Thymus (tissue), 11 donors: ENCODE results near the gene CROT. TPM values are rescaled to one million over a fixed set of nuclear protein-coding genes. Genes with fewer than 3 reads are reported as not detected.

Experiments
- DNase-seq, 9 donors: peaks; one replicate each; pipeline ENCODE4 v3.0.0-alpha.2; 2013; ENCODE audit warnings: low spot score in 9 of 9, low read depth in 6 of 9, missing footprints in 1 of 9
- H3K27ac ChIP-seq, 2 donors: one replicate each; pipeline ENCODE4 v1.5.1; 2013; ENCODE audit warnings: control low read depth in 1 of 2, low read depth in 1 of 2, low read length in 1 of 2, mild to moderate bottlenecking in 1 of 2, moderate library complexity in 1 of 2
- H3K27me3 ChIP-seq, 2 donors: one replicate each; pipeline ENCODE4 v1.5.1; 2013; ENCODE audit warnings: low read length in 1 of 2; ENCODE audit not compliant: control insufficient read depth in 2 of 2, insufficient read depth in 1 of 2
- H3K36me3 ChIP-seq, 2 donors: one replicate each; pipeline ENCODE4 v1.5.1; 2013; ENCODE audit warnings: low read length in 1 of 2, mild to moderate bottlenecking in 1 of 2, moderate library complexity in 1 of 2; ENCODE audit not compliant: control insufficient read depth in 2 of 2, insufficient read depth in 2 of 2
- H3K4me1 ChIP-seq, 2 donors: one replicate each; pipeline ENCODE4 v1.5.1; 2013; ENCODE audit warnings: low read length in 2 of 2; ENCODE audit not compliant: control insufficient read depth in 2 of 2, insufficient read depth in 2 of 2
- H3K4me3 ChIP-seq, 2 donors: one replicate each; pipeline ENCODE4 v1.5.1; 2013; ENCODE audit warnings: low read length in 2 of 2, control low read depth in 1 of 2, mild to moderate bottlenecking in 1 of 2
- H3K9me3 ChIP-seq, 2 donors: one replicate each; pipeline ENCODE4 v1.5.1; 2013; ENCODE audit warnings: low read length in 1 of 2, mild to moderate bottlenecking in 1 of 2; ENCODE audit not compliant: control insufficient read depth in 2 of 2, insufficient read depth in 1 of 2
- WGBS: extraction: QIAGEN DNeasy Blood & Tissue Kit; methylation state at CpG from one replicate; pipeline ENCODE4 v1.1.7; 2013; 5-methylcytosine and 5-hydroxymethylcytosine counted together
- polyA plus RNA-seq: library from polyadenylated mRNA; stranded (reverse); fragments of 200-250 nt; gene quantifications from one replicate; pipeline ENCODE4 v1.2.3, GENCODE V29; 2013
- total RNA-seq: library from RNA; stranded (reverse); fragments of 120-200 nt; gene quantifications from one replicate; pipeline ENCODE4 v1.2.4, GENCODE V29; 2013
- donor health status: healthy.

Gene CROT
- total and polyA plus RNA-seq, 2 donors, result 6.8 to 17.0 TPM

DNA sequence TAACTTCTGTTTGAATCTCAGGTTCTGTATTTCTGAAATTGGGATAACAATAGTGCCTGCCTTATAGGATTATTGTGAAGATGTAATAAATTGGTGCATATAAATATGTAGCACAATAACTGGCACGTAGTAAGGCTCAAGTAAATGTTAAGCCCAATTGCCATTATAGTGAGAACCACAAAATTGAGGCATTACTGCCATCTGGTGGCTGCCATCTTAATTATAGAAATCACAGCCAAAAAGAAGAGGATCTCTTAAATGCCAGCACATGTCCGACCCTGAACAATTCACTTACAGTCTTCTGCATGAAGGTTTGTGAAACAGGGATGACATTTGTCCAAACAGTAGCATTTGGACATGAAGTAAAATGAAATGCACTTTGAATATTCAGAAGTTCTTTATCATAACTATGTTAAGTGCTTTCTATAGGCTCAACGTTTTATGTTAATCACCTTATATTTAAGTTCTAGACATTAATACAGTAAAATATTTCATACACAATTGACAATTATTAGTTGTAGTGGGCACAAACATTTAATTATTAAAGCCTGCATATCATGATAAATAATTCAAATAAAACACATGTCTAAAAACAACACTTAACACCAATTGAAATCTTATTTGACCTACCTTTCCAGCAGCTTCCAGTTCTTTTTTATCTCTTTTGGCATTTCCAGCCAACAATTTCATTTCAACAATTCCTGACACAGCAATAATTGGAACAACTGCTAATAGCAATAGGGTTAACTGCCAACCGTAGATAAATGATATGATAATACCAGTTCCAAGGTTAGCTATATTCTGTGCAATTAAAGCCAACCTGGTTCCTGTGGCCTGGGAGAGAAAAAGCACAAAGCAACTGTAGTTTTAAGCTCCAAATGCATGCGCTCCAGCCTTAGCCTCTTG is 71.5 kb downstream of the CROT start:
- 64% methylated on average over 5 of the region's 5 CpGs for WGBS
- DNase-seq, result peak; percentile 18 to 80 (median 57)
- H3K27ac ChIP-seq, result no peak overlapping the region
- H3K9me3 ChIP-seq, result no peaks in the 10 kb centered on the region
- H3K4me1 ChIP-seq, result no peaks in the 10 kb centered on the region
- no peak overlapping the region for H3K4me3 ChIP-seq
- no peaks in the 10 kb centered on the region for H3K27me3 ChIP-seq
- H3K36me3 ChIP-seq, result no peaks in the 10 kb centered on the region

DNA sequence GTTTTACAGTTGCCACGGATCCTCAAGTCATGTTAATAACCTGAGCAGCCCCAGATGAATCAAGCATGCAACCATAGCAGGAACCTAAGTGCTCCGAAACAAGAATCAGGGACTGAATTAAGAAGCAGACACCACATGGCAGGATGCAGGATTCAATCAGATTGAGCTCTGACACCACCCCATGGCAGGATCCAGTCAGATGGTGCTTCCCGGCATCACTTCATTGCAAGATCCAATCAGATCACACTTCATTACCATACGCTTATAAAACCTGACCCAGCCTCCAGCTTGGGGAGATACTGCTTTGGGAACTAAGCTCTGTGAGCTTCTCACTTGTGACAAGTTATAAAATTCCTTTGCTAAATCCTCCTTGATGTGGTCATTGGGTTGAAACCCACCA is 74.7 kb downstream of the CROT start:
- 93% methylated on average over 4 of the region's 4 CpGs for WGBS
- Histone ChIP-seq H3K4me3 (no peak overlapping the region), H3K9me3 (no peaks in the 10 kb centered on the region), H3K27ac (no peak overlapping the region), H3K4me1 (no peaks in the 10 kb centered on the region), H3K36me3 (no peaks in the 10 kb centered on the region), H3K27me3 (no peaks in the 10 kb centered on the region)
- no peak for DNase-seq

DNA sequence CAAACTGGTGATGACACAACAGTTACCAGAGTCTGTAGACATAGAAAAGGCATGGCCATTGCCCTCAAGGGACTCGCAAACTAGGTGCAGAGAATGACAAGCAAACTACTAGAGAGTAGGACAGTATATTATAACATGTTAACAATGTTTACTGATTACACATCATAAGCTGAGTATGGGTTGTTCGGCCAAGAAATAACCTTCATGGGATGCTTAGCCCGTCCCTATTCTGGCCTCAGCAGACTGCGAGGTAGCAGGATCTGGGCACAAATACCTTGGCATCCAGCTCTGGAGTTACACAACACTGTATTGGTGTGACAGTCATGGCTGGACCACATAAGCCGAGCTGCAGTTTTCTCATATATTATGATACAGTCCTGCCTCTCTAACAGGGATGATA is 78.6 kb downstream of the CROT start:
- Histone ChIP-seq H3K4me3 (no peak overlapping the region), H3K27me3 (no peaks in the 10 kb centered on the region), H3K4me1 (no peaks in the 10 kb centered on the region), H3K9me3 (no peaks in the 10 kb centered on the region), H3K36me3 (no peaks in the 10 kb centered on the region), H3K27ac (no peak overlapping the region)
- DNase-seq, result no peak
- 95% methylated on average over 5 of the region's 5 CpGs for WGBS

DNA sequence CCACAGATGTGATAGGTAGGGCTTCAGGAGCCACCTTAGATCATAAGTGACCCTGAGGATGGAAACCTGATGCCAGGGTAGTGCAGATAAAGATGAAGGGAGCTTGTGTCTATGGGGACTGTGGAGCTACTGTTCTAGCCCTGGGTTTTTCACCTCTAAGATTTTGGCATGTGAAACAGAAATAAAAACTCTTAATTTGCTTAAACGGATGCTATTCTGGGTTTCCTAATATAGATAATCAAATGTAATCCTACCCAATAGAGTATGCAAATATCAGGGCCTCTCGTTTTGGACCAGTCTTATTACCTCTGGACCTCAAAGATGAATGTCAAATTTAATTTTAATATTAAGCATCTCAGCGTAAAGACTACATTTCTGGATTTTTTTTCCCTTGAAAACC is 80.7 kb downstream of the CROT start:
- no peak for DNase-seq
- no peaks in the 10 kb centered on the region for H3K36me3 ChIP-seq
- 89% methylated on average over 3 of the region's 3 CpGs for WGBS

DNA sequence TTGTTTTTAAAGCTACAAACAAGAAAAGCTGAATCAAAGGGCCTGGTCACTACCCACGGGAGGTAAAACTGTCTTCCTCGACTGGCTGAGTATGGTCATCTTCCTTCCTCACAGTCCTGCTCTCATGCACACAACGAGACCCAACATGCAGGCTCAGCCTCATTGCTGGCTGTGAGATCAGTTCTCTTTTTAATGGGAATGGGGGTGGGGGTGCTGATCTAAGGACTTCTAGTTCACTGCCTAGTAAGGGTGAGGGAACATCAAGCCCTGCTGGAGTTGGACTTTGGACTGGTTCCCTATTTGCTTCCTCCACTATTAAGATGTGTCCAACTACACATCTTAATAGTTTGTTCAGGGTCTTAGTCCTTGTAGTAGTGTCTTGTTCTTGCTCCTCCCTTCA is 81.8 kb downstream of the CROT start:
- H3K27me3 ChIP-seq, result no peaks in the 10 kb centered on the region
- WGBS, result 92% methylated on average over 3 of the region's 3 CpGs
- DNase-seq, result no peak

More for the DNA sequence above, 80.7 kb downstream of the CROT start:
- no peaks in the 10 kb centered on the region for H3K9me3 ChIP-seq
- no peak overlapping the region for H3K27ac ChIP-seq
- H3K4me1 ChIP-seq, result no peaks in the 10 kb centered on the region
- H3K4me3 ChIP-seq, result no peak overlapping the region
- H3K27me3 ChIP-seq, result no peaks in the 10 kb centered on the region

DNA sequence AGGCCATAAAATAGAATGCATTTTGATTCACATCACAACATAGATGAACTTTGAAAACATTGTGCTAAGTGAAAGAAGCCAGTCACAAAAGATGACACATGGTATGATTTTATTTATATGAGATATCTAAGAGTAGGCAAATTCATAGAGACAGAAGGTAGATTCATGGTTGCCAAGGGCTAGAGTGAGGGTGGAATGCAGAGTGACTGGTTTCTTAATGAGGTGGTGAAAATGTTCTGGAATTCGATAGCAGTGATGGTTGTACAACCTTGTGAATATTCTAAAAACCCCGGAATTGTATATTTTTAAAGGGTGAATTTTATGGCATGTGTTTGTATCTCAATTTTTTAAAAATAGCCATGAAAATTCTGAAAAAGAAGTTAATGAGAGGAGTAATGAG is 87.1 kb downstream of the CROT start:
- no peaks in the 10 kb centered on the region for H3K4me1 ChIP-seq
- no peak for DNase-seq
- no peak overlapping the region for H3K4me3 ChIP-seq
- no peak overlapping the region for H3K27ac ChIP-seq
- H3K36me3 ChIP-seq, result no peaks in the 10 kb centered on the region
- H3K27me3 ChIP-seq, result no peaks in the 10 kb centered on the region
- no peaks in the 10 kb centered on the region for H3K9me3 ChIP-seq
- 99% methylated on average over 2 of the region's 2 CpGs for WGBS

More for the DNA sequence above, 81.8 kb downstream of the CROT start:
- H3K9me3 ChIP-seq, result no peaks in the 10 kb centered on the region
- no peaks in the 10 kb centered on the region for H3K36me3 ChIP-seq
- no peak overlapping the region for H3K4me3 ChIP-seq
- no peak overlapping the region for H3K27ac ChIP-seq
- H3K4me1 ChIP-seq, result no peaks in the 10 kb centered on the region

DNA sequence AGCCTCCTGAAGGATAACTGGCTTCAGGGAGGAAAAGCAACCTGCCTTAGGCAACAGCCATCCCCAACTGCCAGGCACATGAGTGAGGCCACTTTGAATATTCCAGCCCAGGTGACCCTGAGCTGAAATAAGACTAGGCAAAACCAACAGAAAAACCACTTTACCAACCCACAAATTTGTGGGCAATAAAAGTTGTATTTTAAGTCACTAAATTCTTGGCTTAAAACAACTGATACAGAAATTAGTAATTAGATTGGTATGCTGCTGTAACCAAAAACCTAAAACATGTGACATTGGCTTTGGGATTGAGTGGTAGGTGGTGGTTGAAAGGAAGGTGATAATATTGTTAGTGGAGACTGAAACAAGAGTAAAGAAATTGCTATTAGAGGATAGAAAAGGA is 90.1 kb downstream of the CROT start:
- H3K27me3 ChIP-seq, result no peaks in the 10 kb centered on the region
- no peak overlapping the region for H3K4me3 ChIP-seq
- no peaks in the 10 kb centered on the region for H3K36me3 ChIP-seq
- DNase-seq, result no peak
- H3K27ac ChIP-seq, result no peak overlapping the region
- H3K4me1 ChIP-seq, result no peaks in the 10 kb centered on the region
- no peaks in the 10 kb centered on the region for H3K9me3 ChIP-seq

DNA sequence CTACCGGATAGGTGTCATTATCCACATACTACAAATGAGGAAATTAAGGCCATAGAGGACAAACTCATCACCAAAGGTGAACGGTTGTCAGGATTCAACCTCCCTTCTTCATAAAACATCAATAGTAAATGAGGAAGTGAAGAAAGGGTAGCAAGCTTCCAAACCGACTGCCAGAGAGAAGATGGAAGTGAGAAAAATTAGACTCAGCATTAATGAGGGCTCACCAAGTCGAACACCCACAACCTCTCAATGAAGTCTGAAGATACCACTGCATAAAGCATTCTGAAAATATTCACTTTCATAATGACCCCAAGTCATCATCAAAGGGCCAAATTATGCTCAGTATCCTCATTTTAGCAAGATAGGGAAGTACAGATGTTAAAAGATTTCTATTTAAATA is 100.4 kb downstream of the CROT start:
- no peak overlapping the region for H3K4me3 ChIP-seq
- no peaks in the 10 kb centered on the region for H3K27me3 ChIP-seq
- H3K4me1 ChIP-seq, result no peaks in the 10 kb centered on the region
- no peaks in the 10 kb centered on the region for H3K9me3 ChIP-seq
- WGBS, result 52% methylated on average over 4 of the region's 4 CpGs
- H3K36me3 ChIP-seq, result no peaks in the 10 kb centered on the region
- DNase-seq, result no peak
- H3K27ac ChIP-seq, result no peak overlapping the region

DNA sequence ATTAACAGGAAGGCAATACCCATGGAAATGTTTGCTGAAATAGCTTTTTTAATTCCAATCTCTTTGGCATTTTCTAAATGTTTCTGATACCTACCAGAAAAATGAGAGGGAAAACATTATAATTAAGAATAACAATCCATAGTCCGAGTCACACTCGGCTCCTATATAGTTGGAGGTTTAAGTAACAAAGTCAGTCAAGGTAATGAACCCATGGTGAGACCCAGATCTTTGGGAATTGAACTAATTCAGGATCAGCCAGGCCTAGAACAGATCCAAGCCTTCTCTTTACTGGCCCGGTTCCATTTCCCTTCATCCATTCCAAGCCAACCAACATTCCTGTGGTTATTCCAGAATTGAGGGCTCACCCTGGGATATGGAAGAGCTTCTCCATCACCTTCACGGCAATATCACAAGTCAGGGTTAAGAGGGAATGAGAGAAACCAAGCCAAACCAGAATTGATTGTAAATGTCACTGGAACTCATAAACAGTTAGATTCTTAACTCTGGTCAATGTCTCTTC is 101.7 kb downstream of the CROT start:
- H3K36me3 ChIP-seq, result no peaks in the 10 kb centered on the region
- no peak overlapping the region for H3K4me3 ChIP-seq
- DNase-seq, result no peak
- no peaks in the 10 kb centered on the region for H3K4me1 ChIP-seq
- H3K9me3 ChIP-seq, result no peaks in the 10 kb centered on the region
- 85% methylated on average over 4 of the region's 4 CpGs for WGBS
- H3K27ac ChIP-seq, result no peak overlapping the region
- H3K27me3 ChIP-seq, result no peaks in the 10 kb centered on the region
